Measurements from ENCODE around the gene DIP2A.

DIP2A gene

DNA sequence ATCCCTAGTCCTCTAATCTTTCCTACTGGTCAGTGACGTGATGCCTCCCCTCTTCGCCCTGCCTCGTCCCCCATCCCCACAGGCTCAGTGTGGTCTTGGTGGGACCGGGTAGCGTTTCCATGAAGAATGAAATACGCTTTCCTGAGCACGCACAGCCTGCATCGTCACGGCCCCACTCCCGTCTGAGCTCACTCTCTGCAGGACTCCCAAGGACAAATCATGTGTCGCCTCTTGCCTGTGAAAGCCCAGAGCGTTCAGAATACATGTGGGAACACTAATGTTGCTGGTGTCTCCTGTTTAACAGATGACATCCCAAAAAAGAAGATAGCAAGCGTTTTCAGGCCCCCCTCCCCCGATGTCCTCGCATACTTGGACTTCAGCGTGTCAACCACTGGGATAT, 97.0 kb downstream of the DIP2A start:
- TF ChIP-seq, protein P1, sequence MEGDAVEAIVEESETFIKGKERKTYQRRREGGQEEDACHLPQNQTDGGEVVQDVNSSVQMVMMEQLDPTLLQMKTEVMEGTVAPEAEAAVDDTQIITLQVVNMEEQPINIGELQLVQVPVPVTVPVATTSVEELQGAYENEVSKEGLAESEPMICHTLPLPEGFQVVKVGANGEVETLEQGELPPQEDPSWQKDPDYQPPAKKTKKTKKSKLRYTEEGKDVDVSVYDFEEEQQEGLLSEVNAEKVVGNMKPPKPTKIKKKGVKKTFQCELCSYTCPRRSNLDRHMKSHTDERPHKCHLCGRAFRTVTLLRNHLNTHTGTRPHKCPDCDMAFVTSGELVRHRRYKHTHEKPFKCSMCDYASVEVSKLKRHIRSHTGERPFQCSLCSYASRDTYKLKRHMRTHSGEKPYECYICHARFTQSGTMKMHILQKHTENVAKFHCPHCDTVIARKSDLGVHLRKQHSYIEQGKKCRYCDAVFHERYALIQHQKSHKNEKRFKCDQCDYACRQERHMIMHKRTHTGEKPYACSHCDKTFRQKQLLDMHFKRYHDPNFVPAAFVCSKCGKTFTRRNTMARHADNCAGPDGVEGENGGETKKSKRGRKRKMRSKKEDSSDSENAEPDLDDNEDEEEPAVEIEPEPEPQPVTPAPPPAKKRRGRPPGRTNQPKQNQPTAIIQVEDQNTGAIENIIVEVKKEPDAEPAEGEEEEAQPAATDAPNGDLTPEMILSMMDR (IDR thresholded peaks at IDR 0.05; ENCODE audit: poor library complexity, severe bottlenecking) = no peak
- Histone ChIP-seq H3K27me3 (ENCODE audit: insufficient read depth, poor library complexity, severe bottlenecking) (no peaks in the 10 kb centered on the region), H3K36me3 (ENCODE audit: low read depth) (peaks cover 55% of the 10 kb centered on the region), H3K4me3 (ENCODE audit: severe bottlenecking) (no peak overlapping the region), H3K27ac (ENCODE audit: poor library complexity, severe bottlenecking) (no peak overlapping the region), H3K9me3 (ENCODE audit: severe bottlenecking) (no peaks in the 10 kb centered on the region), H3K4me1 (ENCODE audit: insufficient read depth, poor library complexity, severe bottlenecking) (no peaks in the 10 kb centered on the region)
- DNase-seq (ENCODE audit: low spot score) (no peak), ATAC-seq (ENCODE audit: low read depth) (no peak)

DNA sequence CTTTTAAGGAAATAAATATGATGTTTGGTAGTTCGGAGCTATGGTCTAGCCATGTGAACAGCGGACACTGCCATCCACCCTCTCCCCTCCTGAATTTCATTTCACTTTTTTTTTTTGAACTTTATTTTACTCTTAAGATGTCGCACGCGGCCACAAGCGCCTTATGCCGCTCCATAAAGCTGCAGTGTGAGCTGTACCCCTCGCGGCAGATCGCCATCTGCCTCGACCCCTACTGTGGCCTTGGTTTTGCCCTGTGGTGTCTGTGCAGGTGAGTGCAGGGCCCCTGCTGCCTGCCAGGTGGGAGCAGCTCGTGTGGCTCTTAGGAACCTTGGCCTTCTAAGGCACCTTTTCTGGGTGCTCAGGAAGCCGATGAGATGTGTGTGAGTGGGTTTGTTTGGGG, 98.1 kb downstream of the DIP2A start:
- TF ChIP-seq, protein P1 (IDR thresholded peaks at IDR 0.05; ENCODE audit: poor library complexity, severe bottlenecking) = no peak
- no peaks in the 10 kb centered on the region for H3K9me3 ChIP-seq (ENCODE audit: severe bottlenecking)
- no peak for DNase-seq (ENCODE audit: low spot score)
- H3K4me1 ChIP-seq (ENCODE audit: insufficient read depth, poor library complexity, severe bottlenecking) = no peaks in the 10 kb centered on the region
- H3K4me3 ChIP-seq (ENCODE audit: severe bottlenecking) = no peak overlapping the region
- H3K36me3 ChIP-seq (ENCODE audit: low read depth) = peaks cover 56% of the 10 kb centered on the region
- ATAC-seq (ENCODE audit: low read depth) = no peak
- H3K27me3 ChIP-seq (ENCODE audit: insufficient read depth, poor library complexity, severe bottlenecking) = no peaks in the 10 kb centered on the region
- no peak overlapping the region for H3K27ac ChIP-seq (ENCODE audit: poor library complexity, severe bottlenecking)

DNA sequence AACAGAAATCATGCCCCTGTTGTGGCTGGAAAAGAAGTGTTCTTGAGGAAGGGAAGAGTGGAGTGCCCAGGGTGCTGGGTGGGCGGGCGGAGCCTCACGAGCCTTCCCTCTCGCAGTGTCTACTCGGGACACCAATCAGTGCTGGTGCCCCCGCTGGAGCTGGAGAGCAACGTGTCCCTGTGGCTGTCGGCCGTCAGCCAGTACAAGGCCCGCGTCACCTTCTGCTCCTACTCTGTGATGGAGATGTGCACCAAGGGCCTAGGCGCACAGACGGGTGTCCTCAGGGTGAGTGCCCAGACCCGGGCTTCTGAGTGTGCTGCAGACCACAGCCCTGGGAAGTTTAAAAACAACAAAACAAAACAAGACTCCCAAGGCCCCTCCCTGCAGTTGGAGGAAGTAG, 98.8 kb downstream of the DIP2A start:
- H3K36me3 ChIP-seq (ENCODE audit: low read depth) = peaks cover 56% of the 10 kb centered on the region
- TF ChIP-seq, protein P1 (IDR thresholded peaks at IDR 0.05; ENCODE audit: poor library complexity, severe bottlenecking) = no peak

DNA sequence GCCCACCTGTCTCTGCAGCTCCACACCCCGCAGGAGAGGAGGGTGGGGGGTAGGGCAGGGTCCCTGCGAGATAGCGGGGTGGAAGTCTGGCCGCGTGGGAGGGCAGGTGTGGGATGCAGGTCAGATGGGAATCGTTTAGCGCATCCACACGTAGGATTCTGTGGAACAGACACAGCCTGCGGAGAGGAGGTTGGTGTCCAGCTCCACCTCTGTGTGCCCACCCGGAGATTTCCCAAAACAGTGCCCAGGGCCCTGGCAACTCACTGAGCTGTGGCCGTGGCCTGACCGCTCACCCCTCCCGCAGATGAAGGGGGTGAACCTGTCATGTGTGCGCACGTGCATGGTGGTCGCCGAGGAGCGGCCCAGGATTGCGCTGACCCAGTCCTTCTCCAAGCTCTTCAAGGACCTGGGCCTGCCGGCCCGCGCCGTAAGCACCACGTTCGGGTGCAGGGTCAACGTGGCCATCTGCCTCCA, 99.3 kb downstream of the DIP2A start:
- H3K9me3 ChIP-seq (ENCODE audit: severe bottlenecking) = no peaks in the 10 kb centered on the region
- no peaks in the 10 kb centered on the region for H3K27me3 ChIP-seq (ENCODE audit: insufficient read depth, poor library complexity, severe bottlenecking)
- no peak overlapping the region for H3K27ac ChIP-seq (ENCODE audit: poor library complexity, severe bottlenecking)
- no peak overlapping the region for H3K4me3 ChIP-seq (ENCODE audit: severe bottlenecking)
- ATAC-seq (ENCODE audit: low read depth) (no peak), DNase-seq (ENCODE audit: low spot score) (no peak)
- no peaks in the 10 kb centered on the region for H3K4me1 ChIP-seq (ENCODE audit: insufficient read depth, poor library complexity, severe bottlenecking)
- TF ChIP-seq, protein P1 (IDR thresholded peaks at IDR 0.05; ENCODE audit: poor library complexity, severe bottlenecking) = no peak
- H3K36me3 ChIP-seq (ENCODE audit: low read depth) = peaks cover 59% of the 10 kb centered on the region

More for the DNA sequence above, 98.8 kb downstream of the DIP2A start:
- DNase-seq (ENCODE audit: low spot score) = no peak
- no peak; the same call in 2 of the 3 replicates for ATAC-seq (ENCODE audit: low read depth)
- Histone ChIP-seq H3K4me3 (ENCODE audit: severe bottlenecking) (no peak overlapping the region), H3K9me3 (ENCODE audit: severe bottlenecking) (no peaks in the 10 kb centered on the region), H3K4me1 (ENCODE audit: insufficient read depth, poor library complexity, severe bottlenecking) (no peaks in the 10 kb centered on the region), H3K27me3 (ENCODE audit: insufficient read depth, poor library complexity, severe bottlenecking) (no peaks in the 10 kb centered on the region), H3K27ac (ENCODE audit: poor library complexity, severe bottlenecking) (no peak overlapping the region)

DNA sequence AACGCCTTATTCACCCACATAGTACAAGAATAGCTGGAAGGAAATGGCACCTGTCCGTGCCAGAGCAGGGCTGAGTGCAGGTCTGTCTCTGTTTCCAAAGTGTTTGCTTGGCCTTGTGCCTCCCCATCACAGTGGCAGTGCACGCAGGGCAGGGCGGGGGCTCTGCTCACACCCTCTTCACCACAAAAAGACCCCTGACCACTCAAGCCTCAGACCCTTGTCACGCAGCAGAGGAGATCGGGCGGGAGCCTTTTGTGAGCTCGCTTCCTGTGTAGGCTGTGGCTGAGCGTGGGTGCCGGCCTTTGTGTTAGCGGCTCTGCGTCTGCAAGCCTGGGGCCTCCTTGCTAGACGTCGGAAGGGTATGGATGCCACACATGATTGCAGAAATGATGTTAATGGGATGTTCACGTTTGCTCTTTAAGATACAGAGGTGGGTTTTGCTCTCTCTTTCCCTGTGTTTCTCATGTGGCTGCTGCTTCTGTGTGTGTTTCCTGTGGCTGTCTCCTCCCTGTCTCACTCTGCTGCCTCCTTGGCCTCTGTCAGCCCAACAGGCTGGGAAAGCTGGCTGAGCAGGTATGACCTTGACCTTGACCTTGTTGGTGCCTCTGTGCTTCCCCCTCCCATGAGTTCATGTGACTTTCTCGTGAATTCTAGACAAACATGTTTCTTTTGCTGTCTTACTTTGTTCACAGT, 100.7 kb downstream of the DIP2A start:
- Histone ChIP-seq H3K4me3 (ENCODE audit: severe bottlenecking) (no peak overlapping the region), H3K9me3 (ENCODE audit: severe bottlenecking) (no peaks in the 10 kb centered on the region), H3K27me3 (ENCODE audit: insufficient read depth, poor library complexity, severe bottlenecking) (no peaks in the 10 kb centered on the region), H3K27ac (ENCODE audit: poor library complexity, severe bottlenecking) (no peak overlapping the region), H3K4me1 (ENCODE audit: insufficient read depth, poor library complexity, severe bottlenecking) (no peaks in the 10 kb centered on the region), H3K36me3 (ENCODE audit: low read depth) (peaks cover 74% of the 10 kb centered on the region)
- TF ChIP-seq, protein P1 (IDR thresholded peaks at IDR 0.05; ENCODE audit: poor library complexity, severe bottlenecking) = no peak
- ATAC-seq (ENCODE audit: low read depth) = no peak
- DNase-seq (ENCODE audit: low spot score) = no peak

Data from RWPE2 (cell line).